ENCODE results near the gene TRIM22. TPM values are rescaled to one million over a fixed set of nuclear protein-coding genes. Genes with fewer than 3 reads are reported as not detected.

The TRIM22 gene
- total RNA-seq, 6 experiments from 2014 or later, result 77.9 to 131 (median 118) TPM

GRCh38 chr11:5736396-5736795, 46.8 kb downstream of the TRIM22 start, which contains the start of gene OR56B1:
TSS of gene OR56B1 (plus strand) at chr11:5736448. CDS start at chr11:5736517, 69 bp downstream.
- no peak within 1 kb of the TSS for H3K27ac Mint-ChIP-seq
- DNase-seq, result no peak
- H3K36me3 Mint-ChIP-seq (ENCODE audit: low read depth), result no peaks in the 10 kb centered on the region
- no peak within 1 kb of the TSS for H3K4me3 Mint-ChIP-seq
- H3K4me1 Mint-ChIP-seq (ENCODE audit: low read depth), result peaks cover 25% of the 10 kb centered on the region
- peaks cover 2% of the 10 kb centered on the region; the same call in 1 of the 2 replicates for H3K9me3 Mint-ChIP-seq
- TF ChIP-seq, protein P1, sequence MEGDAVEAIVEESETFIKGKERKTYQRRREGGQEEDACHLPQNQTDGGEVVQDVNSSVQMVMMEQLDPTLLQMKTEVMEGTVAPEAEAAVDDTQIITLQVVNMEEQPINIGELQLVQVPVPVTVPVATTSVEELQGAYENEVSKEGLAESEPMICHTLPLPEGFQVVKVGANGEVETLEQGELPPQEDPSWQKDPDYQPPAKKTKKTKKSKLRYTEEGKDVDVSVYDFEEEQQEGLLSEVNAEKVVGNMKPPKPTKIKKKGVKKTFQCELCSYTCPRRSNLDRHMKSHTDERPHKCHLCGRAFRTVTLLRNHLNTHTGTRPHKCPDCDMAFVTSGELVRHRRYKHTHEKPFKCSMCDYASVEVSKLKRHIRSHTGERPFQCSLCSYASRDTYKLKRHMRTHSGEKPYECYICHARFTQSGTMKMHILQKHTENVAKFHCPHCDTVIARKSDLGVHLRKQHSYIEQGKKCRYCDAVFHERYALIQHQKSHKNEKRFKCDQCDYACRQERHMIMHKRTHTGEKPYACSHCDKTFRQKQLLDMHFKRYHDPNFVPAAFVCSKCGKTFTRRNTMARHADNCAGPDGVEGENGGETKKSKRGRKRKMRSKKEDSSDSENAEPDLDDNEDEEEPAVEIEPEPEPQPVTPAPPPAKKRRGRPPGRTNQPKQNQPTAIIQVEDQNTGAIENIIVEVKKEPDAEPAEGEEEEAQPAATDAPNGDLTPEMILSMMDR (IDR thresholded peaks at IDR 0.05), result no peak
- H3K27me3 Mint-ChIP-seq (ENCODE audit: insufficient read depth), result peaks cover 1% of the 10 kb centered on the region; the same call in 1 of the 2 replicates

DNA sequence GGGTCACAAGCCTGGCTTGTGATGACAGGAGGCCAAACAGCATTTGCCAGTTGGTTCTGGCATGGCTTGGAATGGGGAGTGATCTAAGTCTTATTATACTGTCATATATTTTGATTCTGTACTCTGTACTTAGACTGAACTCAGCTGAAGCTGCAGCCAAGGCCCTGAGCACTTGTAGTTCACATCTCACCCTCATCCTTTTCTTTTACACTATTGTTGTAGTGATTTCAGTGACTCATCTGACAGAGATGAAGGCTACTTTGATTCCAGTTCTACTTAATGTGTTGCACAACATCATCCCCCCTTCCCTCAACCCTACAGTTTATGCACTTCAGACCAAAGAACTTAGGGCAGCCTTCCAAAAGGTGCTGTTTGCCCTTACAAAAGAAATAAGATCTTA, 47.5 kb downstream of the TRIM22 start:
- peaks cover 1% of the 10 kb centered on the region; the same call in 1 of the 2 replicates for H3K27me3 Mint-ChIP-seq (ENCODE audit: insufficient read depth)
- no peaks in the 10 kb centered on the region for H3K36me3 Mint-ChIP-seq (ENCODE audit: low read depth)
- no peak overlapping the region for H3K27ac Mint-ChIP-seq
- H3K4me3 Mint-ChIP-seq, result no peak overlapping the region
- TF ChIP-seq, protein P1 (IDR thresholded peaks at IDR 0.05), result no peak
- H3K9me3 Mint-ChIP-seq, result peaks cover 4% of the 10 kb centered on the region; the same call in 1 of the 2 replicates
- DNase-seq, result peak; percentile 8
- peaks cover 25% of the 10 kb centered on the region for H3K4me1 Mint-ChIP-seq (ENCODE audit: low read depth)

GRCh38 chr11:5737670-5738392, 48.2 kb downstream of the TRIM22 start:
- H3K4me1 Mint-ChIP-seq (ENCODE audit: low read depth), result peaks cover 25% of the 10 kb centered on the region
- TF ChIP-seq, protein P1 (IDR thresholded peaks at IDR 0.05), result no peak
- no peaks in the 10 kb centered on the region for H3K36me3 Mint-ChIP-seq (ENCODE audit: low read depth)
- H3K9me3 Mint-ChIP-seq, result peaks cover 4% of the 10 kb centered on the region; the same call in 1 of the 2 replicates
- H3K4me3 Mint-ChIP-seq, result no peak overlapping the region
- DNase-seq, result no peak
- peaks cover 4% of the 10 kb centered on the region; the same call in 1 of the 2 replicates for H3K27me3 Mint-ChIP-seq (ENCODE audit: insufficient read depth)
- H3K27ac Mint-ChIP-seq, result no peak overlapping the region

- no peak for DNase-seq
- H3K27ac Mint-ChIP-seq, result no peak overlapping the region
- no peaks in the 10 kb centered on the region for H3K36me3 Mint-ChIP-seq (ENCODE audit: low read depth)
- H3K4me1 Mint-ChIP-seq (ENCODE audit: low read depth), result peaks cover 25% of the 10 kb centered on the region
- peaks cover 8% of the 10 kb centered on the region; the same call in 1 of the 2 replicates for H3K27me3 Mint-ChIP-seq (ENCODE audit: insufficient read depth)
- peaks cover 4% of the 10 kb centered on the region; the same call in 1 of the 2 replicates for H3K9me3 Mint-ChIP-seq
- TF ChIP-seq, protein P1 (IDR thresholded peaks at IDR 0.05), result no peak
- H3K4me3 Mint-ChIP-seq, result no peak overlapping the region
These were observed 48.8 kb downstream of the TRIM22 start for GRCh38 chr11:5738431-5738830.

DNA sequence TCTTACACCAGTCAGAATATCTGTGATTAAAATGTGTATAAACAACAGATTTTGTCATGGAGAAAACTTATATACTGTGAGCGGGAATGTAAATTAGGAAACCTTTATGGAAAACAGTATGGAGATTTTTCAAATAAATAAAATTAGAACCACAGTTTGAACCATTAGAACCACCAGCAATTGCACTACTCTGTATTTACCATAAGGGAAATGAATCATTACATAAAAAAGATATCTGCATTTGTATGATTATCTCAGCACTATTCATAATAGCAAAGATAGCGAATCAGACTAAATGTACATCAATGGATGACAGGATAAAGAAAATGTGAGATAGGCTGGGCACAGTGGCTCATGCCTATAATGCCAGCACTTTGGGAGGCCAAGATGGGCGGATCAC, 57.0 kb downstream of the TRIM22 start:
- TF ChIP-seq, protein P1 (IDR thresholded peaks at IDR 0.05), result no peak
- Mint-ChIP-seq H3K4me3 (no peak overlapping the region), H3K36me3 (ENCODE audit: low read depth) (no peaks in the 10 kb centered on the region), H3K27ac (no peak overlapping the region), H3K4me1 (ENCODE audit: low read depth) (no peaks in the 10 kb centered on the region), H3K27me3 (ENCODE audit: insufficient read depth) (peaks cover 8% of the 10 kb centered on the region; the same call in 1 of the 2 replicates), H3K9me3 (no peaks in the 10 kb centered on the region; the same call in 1 of the 2 replicates)
- no peak for DNase-seq
